Gastrocnemius medialis (tissue), 4 donors: ENCODE data around the gene DMKN.

Experiments used
- CTCF ChIP-seq, 5 experiments: fragments of 450-650 bp in 3 of 5; fragments of 200-600 bp in 2 of 5; sonication (generic) in 2 of 5; IDR thresholded peaks in 4 of 5; conservative IDR thresholded peaks in 1 of 5; 1 replicate in 4 of 5; 2 replicates in 1 of 5; pipeline ENCODE4 v1.5.1; 2016 to 2019; ENCODE audit warnings: antibody characterized with exemption in 5 of 5, mild to moderate bottlenecking in 3 of 5, moderate library complexity in 3 of 5
- POLR2A ChIP-seq, 2 donors: fragments of 450-650 bp; IDR thresholded peaks; one replicate each; pipeline ENCODE4 v1.6.1; 2017; ENCODE audit warnings: antibody characterized with exemption in 2 of 2, mild to moderate bottlenecking in 2 of 2, moderate library complexity in 2 of 2

- TF ChIP-seq CTCF (IDR thresholded peaks at IDR 0.05 in 4 of 5, conservative IDR thresholded peaks at IDR 0.05 in 1 of 5) = no peak
- no peak for TF ChIP-seq POLR2A (IDR thresholded peaks at IDR 0.05)
Measured at GRCh38 chr19:35500611-35501010, 12.8 kb downstream of the DMKN start.
